HL-60/S4 treated with retinoic acid at 250 ng/mL for 4 days and 3 days (cell line): ENCODE results near the gene RAPGEF4.
"Not testable (repeated sequence)": the region's sequence is repeated elsewhere in the genome, so short reads cannot be mapped to it uniquely, and the experiment has no call there.

Experiments
- in situ Hi-C: fragments of 300-500 bp; cut with MboI; formaldehyde crosslinking; loops from 2 replicates; pipeline ENCODE4 v1.7.0; 2022; ENCODE audit warnings: low sequenced_read_pairs

Gene RAPGEF4

GRCh38 chr2:173027181-173028128 lies 291.8 kb downstream of the RAPGEF4 start:
- in situ Hi-C loops, result loop anchor here (5.0 kb wide), 1 partner anchor 185 kb away; no protein-coding TSS in a partner anchor

DNA sequence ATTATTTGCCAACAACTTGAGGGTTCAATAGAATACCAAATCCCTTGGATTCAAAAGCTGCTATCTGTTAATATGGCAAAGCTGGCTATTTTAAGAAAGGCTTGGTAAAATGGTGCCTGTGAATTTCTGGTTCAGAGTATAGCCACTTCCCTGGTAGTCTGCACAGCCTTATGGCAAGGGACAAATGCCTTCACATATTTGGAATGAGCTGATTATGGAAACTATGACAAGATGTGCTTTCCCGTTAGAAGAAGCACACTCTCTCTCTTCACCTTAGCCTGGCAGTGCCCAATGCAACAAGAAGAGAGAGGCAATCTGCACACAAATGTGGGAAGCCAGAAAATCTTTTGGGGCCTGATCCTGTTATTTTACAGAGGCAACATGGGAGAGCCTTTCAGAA lies 292.5 kb downstream of the RAPGEF4 start:
- in situ Hi-C loops, result loop anchor here (5.0 kb wide), 1 partner anchor 184 kb away; no protein-coding TSS in a partner anchor

- in situ Hi-C loops, result loop anchor here (5.0 kb wide), 1 partner anchor 184 kb away; no protein-coding TSS in a partner anchor
These were observed 293.0 kb downstream of the RAPGEF4 start for GRCh38 chr2:173028671-173029070.

DNA sequence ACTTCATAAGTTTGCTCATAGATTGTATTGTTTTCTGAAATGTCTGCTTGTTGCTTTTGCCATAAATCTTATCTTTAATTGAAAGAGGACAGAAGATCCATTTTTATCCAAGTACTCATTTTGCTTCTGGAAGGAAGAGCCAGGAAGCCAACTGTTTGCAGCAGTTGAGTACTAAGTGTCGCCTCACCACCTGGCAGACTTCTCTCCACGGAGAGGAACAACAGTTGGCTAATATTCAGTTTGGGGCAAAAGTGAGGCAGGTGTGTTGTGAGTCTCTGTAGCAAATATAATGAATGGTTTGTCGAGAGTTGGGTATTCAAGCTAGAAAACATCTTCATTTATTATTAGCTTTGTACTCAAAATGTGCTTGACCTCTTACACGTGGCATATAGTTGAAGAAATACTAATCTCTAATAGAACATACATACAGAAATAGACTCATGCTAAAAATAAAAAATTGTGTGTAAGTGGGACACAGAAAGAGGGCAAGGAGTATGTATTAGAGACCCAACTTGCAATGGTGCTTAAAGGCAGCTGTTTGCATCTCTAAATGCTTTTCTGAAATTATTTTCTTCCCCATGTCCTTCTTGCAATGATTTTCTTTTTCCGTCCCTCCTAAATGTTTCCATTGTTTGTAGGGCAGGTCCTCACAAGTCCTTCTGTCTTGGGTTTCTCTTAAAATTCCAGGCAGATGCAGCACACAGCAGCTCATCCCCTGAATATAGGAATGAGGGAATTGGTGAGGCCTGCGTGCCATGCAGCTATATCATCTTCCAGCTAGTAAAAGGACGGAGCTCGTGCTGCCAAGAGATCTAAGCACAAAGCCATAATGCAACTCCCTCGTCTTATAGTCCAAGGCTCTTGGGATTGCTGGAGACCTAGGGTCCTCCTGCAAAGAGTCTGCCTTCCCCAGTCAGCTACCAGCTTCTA lies 295.2 kb downstream of the RAPGEF4 start:
- in situ Hi-C loops, result no loop called here

DNA sequence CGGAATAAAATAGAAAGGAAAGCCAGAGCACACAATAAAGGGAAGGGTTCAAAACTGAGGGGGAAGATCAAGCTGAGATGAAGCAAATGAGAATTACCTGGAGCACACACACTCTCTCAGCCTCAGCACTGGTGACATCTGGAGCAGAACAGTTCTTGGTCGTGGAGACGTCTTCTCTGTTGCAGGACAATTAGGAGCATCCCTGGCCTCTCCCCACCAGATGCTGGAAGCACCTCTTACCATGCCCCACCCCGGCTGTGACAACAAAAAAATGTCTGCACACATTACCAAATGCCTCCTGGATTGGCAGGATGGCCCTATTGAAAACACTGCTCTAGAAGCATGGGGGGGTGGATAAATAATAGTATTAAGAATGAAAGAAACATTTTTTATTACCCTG lies 296.4 kb downstream of the RAPGEF4 start:
- in situ Hi-C loops, result no loop called here

GRCh38 chr2:173033084-173033483 lies 297.4 kb downstream of the RAPGEF4 start:
- in situ Hi-C loops, result no loop called here

DNA sequence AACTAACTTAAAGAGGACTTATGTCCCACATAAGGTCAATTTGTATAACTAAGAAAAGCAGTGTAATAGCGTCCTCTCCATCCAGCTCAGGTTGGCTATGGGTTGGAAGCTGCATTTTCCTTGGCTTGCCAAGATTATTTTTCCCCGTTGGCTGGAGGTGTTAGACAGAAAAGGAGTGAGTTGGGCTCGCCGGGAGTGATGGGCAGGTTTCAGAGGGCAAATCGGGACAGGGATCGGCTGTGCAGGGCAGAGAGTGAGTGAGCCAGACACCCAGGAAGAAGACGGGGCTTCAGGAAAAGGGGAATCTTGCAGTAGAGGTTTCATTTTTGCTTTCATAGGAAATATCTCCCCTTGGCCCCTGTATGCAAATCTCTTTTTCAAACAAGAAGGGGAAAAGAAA lies 298.5 kb downstream of the RAPGEF4 start:
- in situ Hi-C loops, result no loop called here

DNA sequence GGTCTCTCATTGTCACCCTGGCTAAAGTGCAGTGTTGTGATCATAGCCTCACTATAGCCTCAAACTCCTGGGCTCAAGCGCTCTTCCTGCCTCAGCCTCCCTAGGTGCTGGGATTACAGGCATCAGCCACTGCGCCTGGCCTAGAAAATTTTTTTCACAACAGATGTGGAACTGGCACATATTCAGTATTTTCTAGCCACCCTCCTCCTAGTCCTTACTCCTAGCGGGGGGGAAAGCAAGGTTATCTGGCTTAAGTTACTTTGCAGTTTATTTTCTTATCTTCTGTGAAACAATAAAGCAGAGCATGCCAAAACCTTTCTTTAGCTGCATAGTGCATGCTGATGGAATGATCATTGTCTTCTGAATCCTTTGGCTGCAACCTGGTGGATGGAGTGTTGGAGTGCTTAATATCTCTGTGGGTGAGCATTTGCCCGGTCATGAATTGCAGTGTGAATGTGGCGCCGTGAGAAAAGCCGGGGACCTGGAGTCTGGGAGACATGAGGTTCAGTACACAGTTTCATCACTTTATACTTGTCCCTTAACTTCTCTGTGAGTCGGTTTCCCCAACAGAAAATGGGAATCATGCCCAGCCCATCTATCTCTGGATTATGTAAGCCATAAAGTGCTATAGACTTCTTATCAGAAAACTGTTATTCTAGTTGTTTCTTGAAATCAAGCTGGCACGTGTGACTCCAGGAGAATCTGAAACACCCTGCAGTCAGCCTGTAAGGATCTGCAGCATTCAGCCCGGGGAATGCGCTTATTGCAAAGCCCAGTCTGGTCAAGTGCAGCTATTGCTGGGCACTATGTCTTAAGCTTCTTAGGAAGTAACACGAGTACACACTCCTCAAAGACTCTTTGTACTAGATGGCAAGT lies 301.8 kb downstream of the RAPGEF4 start:
- in situ Hi-C loops, result no loop called here

- in situ Hi-C loops, result not testable (repeated sequence)
These were observed 302.6 kb downstream of the RAPGEF4 start for GRCh38 chr2:173038257-173038656.

- in situ Hi-C loops, result no loop called here
These were observed 305.1 kb downstream of the RAPGEF4 start for GRCh38 chr2:173040729-173041128.

- in situ Hi-C loops, result no loop called here
These were observed 307.8 kb downstream of the RAPGEF4 start for GRCh38 chr2:173043476-173043875.

- in situ Hi-C loops, result no loop called here
These were observed 308.4 kb downstream of the RAPGEF4 start for GRCh38 chr2:173043897-173044519.

DNA sequence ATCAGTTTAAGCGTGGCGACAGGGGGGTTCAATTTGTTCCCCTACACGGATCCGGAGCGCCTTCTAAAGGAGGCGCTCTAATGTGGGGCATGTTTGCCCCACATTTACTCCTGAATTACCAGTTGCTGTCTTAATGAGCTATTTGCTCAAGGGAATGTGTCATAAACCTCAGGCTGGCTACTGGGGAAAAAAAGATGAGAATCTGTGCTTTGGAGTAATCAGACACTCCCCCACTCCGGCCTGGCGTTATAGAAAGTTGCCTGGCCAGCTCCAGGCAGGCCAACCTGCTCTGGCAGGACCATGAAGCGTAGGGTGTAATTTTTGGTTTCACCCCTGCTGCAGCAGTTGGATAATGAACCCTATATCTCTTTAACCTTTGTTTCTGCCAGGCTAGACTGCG lies 309.0 kb downstream of the RAPGEF4 start:
- in situ Hi-C loops, result no loop called here

GRCh38 chr2:173045181-173045580 lies 309.5 kb downstream of the RAPGEF4 start:
- in situ Hi-C loops, result no loop called here

GRCh38 chr2:173048522-173048896 lies 312.9 kb downstream of the RAPGEF4 start:
- in situ Hi-C loops, result no loop called here

DNA sequence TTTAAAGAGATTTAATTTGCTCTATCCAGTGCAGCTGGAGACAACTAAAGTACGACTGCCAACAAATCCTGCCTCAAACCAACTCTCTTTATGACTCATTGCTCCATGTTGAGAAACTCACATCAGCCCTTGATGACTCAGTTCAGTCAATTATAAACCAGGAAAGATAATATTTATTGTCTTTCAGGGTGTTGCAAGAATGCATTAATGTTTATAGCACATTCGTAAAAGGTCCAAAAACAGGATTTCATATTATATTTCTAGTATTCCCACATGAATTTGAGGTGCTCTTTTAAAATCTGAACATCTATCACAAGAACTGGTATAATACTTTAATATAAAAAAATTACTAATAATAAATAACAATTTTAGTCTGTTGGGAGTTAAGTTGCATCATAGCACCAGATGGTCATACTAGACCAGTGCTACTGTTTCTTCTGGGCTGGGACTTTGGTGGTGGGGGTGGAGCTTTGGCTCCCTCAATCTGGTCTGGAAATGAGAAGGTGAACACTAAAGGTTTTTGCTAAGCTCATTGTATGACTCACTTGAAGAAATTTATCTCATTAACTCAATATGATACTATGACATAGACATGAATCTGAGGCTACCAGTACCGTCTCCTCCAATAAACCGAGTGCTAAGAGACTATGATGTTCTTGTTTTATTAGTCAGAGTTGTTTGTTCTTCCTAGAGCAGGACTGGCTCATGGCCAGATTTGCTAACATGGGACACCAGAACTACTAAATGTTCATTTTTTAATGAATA lies 313.4 kb downstream of the RAPGEF4 start:
- in situ Hi-C loops, result no loop called here

GRCh38 chr2:173049831-173050230 lies 314.2 kb downstream of the RAPGEF4 start:
- in situ Hi-C loops, result no loop called here

- in situ Hi-C loops, result no loop called here
These were observed 315.0 kb downstream of the RAPGEF4 start for GRCh38 chr2:173050684-173051083.
